Activated CD8-positive, alpha-beta memory T cell treated with anti-CD3 and anti-CD28 coated beads, Interleukin-2, amount 10 ng/mL, durations not matched to agents 7 days and 5 days (primary cell): ENCODE measurements around the gene CDC42BPA. TPM values are rescaled to one million over a fixed set of nuclear protein-coding genes. Genes with fewer than 3 reads are reported as not detected.

ENCODE experiments used
- ATAC-seq: fragments of 150-1000 bp; cut with Tn5 transposase; one replicate; pipeline ENCODE4 v1.10.0; 2021; ENCODE audit warnings: moderate library complexity
- CTCF ChIA-PET: fragments of 350-600 bp; sonication (Branson Sonifier 250); formaldehyde crosslinking; loops from one replicate; lab custom pipeline; 2021; ENCODE audit warnings: antibody characterized with exemption; lab: Charles Lee
- DNase-seq: peaks from one replicate; pipeline ENCODE4 v3.0.0-alpha.2; 2020
- H3K27ac Mint-ChIP-seq: one replicate; pipeline ENCODE4 v1.8.0; 2021; ENCODE audit warnings: mild to moderate bottlenecking, mixed read lengths
- H3K27me3 Mint-ChIP-seq: one replicate; pipeline ENCODE4 v1.8.0; 2021; ENCODE audit warnings: mixed read lengths
- H3K36me3 Mint-ChIP-seq: one replicate; pipeline ENCODE4 v1.8.0; 2021; ENCODE audit warnings: mild to moderate bottlenecking, mixed read lengths
- H3K4me1 Mint-ChIP-seq: one replicate; pipeline ENCODE4 v1.8.0; 2021; ENCODE audit warnings: mixed read lengths
- H3K4me3 Mint-ChIP-seq: one replicate; pipeline ENCODE4 v1.8.0; 2021; ENCODE audit warnings: mild to moderate bottlenecking, moderate library complexity, mixed read lengths
- H3K9me3 Mint-ChIP-seq: one replicate; pipeline ENCODE4 v1.8.0; 2022; ENCODE audit warnings: low read depth, mixed read lengths
- total RNA-seq, 2 experiments: library from RNA; stranded (reverse); gene quantifications; one replicate each; pipeline ENCODE4 v1.2.3, GENCODE V29; 2021

The CDC42BPA gene
- total RNA-seq, 2 experiments from 2014 or later = 1.3 to 2.8 TPM

DNA sequence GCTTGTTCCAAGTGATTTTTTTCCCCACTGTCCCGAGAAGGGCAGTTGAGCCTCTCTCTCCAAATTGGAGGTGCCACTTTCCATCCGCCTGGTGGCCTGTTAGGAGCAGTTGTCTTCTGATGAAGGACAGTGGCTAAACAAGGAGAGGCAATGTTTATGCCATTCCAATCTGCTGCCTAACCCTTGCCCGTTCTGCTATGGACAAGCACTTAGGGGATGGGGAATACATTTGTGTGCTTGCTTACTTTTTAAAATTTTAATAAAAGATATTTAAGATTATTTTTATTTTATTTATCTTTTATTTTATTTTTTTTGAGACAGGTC lies 366.2 kb downstream of the CDC42BPA start:
- Mint-ChIP-seq H3K27me3 (no peaks in the 10 kb centered on the region), H3K4me1 (no peaks in the 10 kb centered on the region), H3K4me3 (no peak overlapping the region), H3K36me3 (peaks cover 8% of the 10 kb centered on the region), H3K9me3 (peaks cover 8% of the 10 kb centered on the region), H3K27ac (no peak overlapping the region)
- DNase-seq (no peak), ATAC-seq (no peak)
- CTCF ChIA-PET = no interaction called here

GRCh38 chr1:226951286-226952117 lies 366.8 kb downstream of the CDC42BPA start:
- peaks cover 8% of the 10 kb centered on the region for H3K36me3 Mint-ChIP-seq
- H3K9me3 Mint-ChIP-seq = peaks cover 8% of the 10 kb centered on the region
- no peaks in the 10 kb centered on the region for H3K4me1 Mint-ChIP-seq
- H3K27ac Mint-ChIP-seq = no peak overlapping the region
- CTCF ChIA-PET = no interaction called here
- H3K4me3 Mint-ChIP-seq = no peak overlapping the region
- ATAC-seq (no peak), DNase-seq (no peak)
- no peaks in the 10 kb centered on the region for H3K27me3 Mint-ChIP-seq

- ATAC-seq (no peak), DNase-seq (no peak)
- no peaks in the 10 kb centered on the region for H3K4me1 Mint-ChIP-seq
- H3K27ac Mint-ChIP-seq = no peak overlapping the region
- CTCF ChIA-PET = no interaction called here
- H3K36me3 Mint-ChIP-seq = peaks cover 6% of the 10 kb centered on the region
- H3K9me3 Mint-ChIP-seq = peaks cover 4% of the 10 kb centered on the region
- no peak overlapping the region for H3K4me3 Mint-ChIP-seq
- no peaks in the 10 kb centered on the region for H3K27me3 Mint-ChIP-seq
Observed at GRCh38 chr1:226950871-226951270, 367.4 kb downstream of the CDC42BPA start.

- DNase-seq (no peak), ATAC-seq (no peak)
- H3K4me1 Mint-ChIP-seq = no peaks in the 10 kb centered on the region
- H3K9me3 Mint-ChIP-seq = peaks cover 4% of the 10 kb centered on the region
- peaks cover 5% of the 10 kb centered on the region for H3K36me3 Mint-ChIP-seq
- no peak overlapping the region for H3K4me3 Mint-ChIP-seq
- H3K27me3 Mint-ChIP-seq = no peaks in the 10 kb centered on the region
- CTCF ChIA-PET = no interaction called here
- no peak overlapping the region for H3K27ac Mint-ChIP-seq
Observed at GRCh38 chr1:226950316-226950715, 368.0 kb downstream of the CDC42BPA start.

DNA sequence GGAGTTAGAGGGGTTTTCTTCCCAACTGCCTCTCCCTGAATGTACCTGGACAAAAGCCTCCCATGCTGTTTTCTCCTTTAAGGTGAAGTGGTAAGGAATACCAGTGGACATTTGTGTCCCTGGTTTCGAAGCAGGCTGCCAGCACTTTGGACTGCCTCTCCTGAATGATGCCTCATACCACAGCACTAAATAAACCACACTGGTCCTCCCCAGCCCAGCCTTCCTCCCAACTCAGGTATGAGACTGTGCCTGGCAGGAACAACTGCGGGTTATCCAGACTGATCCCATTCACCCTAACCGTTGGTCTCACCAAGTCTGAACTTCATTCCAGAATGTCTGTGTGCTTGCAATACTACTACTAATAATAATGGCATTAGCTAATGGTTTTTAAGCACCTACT lies 368.9 kb downstream of the CDC42BPA start:
- no peaks in the 10 kb centered on the region for H3K4me1 Mint-ChIP-seq
- H3K4me3 Mint-ChIP-seq = no peak overlapping the region

DNA sequence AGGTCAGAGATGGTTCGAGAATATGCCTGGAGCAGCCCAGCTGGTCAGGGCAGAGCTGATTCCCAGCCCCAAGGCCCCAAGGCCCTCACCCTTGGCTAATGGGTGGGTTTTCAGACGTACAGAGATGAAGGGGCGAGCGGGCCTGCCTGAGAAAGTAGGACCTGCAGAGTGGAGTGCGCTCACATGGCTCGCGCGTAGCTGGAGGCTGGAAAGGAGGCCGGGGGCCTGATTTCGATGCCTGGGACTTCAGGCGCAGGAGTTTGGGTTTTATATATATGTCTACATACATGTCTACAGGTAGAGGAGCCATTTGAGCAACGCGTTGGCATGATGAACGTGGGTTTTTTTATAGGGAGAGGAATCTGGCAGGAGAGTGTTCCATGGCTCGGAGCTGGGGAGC lies 369.3 kb downstream of the CDC42BPA start:
- Mint-ChIP-seq H3K36me3 (no peaks in the 10 kb centered on the region), H3K27ac (no peak overlapping the region), H3K27me3 (no peaks in the 10 kb centered on the region), H3K9me3 (no peaks in the 10 kb centered on the region), H3K4me3 (no peak overlapping the region), H3K4me1 (no peaks in the 10 kb centered on the region)
- ATAC-seq = no peak
- no peak for DNase-seq
- CTCF ChIA-PET = no interaction called here

More for the DNA sequence above, 368.9 kb downstream of the CDC42BPA start:
- CTCF ChIA-PET = no interaction called here
- ATAC-seq = no peak
- Mint-ChIP-seq H3K27me3 (no peaks in the 10 kb centered on the region), H3K9me3 (no peaks in the 10 kb centered on the region), H3K27ac (no peak overlapping the region), H3K36me3 (no peaks in the 10 kb centered on the region)
- DNase-seq = no peak

DNA sequence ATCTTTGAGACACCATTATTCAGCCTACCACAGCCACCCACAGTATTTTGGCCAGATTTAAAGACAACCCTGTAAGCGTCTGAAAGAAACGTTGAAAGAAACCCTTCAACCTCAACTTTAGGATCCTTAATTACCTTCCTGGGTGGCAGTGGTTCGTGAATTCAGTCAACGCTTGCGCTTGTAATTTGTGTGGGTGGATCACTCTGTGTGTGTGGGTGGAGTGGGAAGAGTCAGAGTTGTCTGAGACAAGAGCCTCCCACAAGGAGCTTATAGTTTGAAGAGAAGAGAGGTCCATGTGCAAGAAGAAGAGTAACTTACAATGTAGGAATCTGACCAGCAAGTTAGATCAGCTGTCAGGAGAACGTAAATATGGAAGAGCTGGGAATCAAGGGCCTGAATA lies 369.8 kb downstream of the CDC42BPA start:
- no peaks in the 10 kb centered on the region for H3K36me3 Mint-ChIP-seq
- CTCF ChIA-PET = no interaction called here
- no peak overlapping the region for H3K27ac Mint-ChIP-seq
- no peaks in the 10 kb centered on the region for H3K9me3 Mint-ChIP-seq
- H3K27me3 Mint-ChIP-seq = no peaks in the 10 kb centered on the region
- H3K4me1 Mint-ChIP-seq = no peaks in the 10 kb centered on the region
- ATAC-seq = no peak
- DNase-seq = no peak
- no peak overlapping the region for H3K4me3 Mint-ChIP-seq

DNA sequence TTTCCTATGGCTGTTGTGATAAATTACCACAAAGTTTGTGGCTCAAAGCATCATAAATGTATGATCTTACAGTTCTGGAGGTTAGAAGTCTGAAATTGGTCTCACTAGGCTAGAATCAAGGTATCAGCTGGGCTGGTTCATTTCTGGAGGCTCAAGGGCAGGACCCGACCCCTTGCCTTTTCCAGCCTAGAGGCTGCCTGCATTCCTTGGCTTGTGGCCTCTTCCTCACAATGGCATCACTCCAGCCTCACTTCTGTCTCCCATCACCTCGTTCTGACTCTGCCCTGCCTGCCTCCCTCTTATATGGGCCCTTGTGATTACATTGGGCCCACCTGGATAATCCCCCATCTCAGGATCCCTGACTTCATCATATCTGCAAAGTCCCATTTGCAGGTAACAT lies 370.2 kb downstream of the CDC42BPA start:
- Mint-ChIP-seq H3K4me3 (no peak overlapping the region), H3K27ac (no peak overlapping the region), H3K4me1 (peaks cover 2% of the 10 kb centered on the region), H3K36me3 (no peaks in the 10 kb centered on the region), H3K9me3 (no peaks in the 10 kb centered on the region), H3K27me3 (no peaks in the 10 kb centered on the region)
- DNase-seq = no peak
- no peak for ATAC-seq
- CTCF ChIA-PET = interaction anchor here (1.0 kb wide), 1 partner anchor 10 kb away, joined by 3 read pairs; no protein-coding TSS in a partner anchor

DNA sequence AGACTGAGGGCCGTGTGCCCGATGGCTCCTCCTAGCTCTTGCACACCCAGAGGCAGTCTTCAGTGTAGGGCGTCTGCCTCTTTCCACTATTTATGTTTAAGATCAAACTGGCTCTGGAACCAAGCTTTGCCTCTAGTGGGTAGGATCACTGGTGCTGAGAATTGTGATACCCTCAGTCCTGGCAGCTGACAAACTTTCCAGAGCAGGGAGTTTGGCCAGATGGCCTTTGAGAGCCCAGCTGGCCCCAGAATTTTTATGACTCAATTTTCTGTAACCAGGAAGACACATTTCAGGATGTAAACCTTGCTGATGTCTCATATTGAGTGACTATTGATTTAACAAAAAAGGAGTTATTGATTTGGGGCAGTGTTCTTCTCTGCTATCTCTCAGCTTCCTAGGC lies 371.5 kb downstream of the CDC42BPA start:
- Mint-ChIP-seq H3K9me3 (no peaks in the 10 kb centered on the region), H3K4me3 (no peak overlapping the region), H3K27me3 (no peaks in the 10 kb centered on the region), H3K27ac (no peak overlapping the region), H3K4me1 (peaks cover 4% of the 10 kb centered on the region), H3K36me3 (no peaks in the 10 kb centered on the region)
- CTCF ChIA-PET = interaction anchor here (1.0 kb wide), 1 partner anchor 9 kb away, joined by 3 read pairs; no protein-coding TSS in a partner anchor
- DNase-seq (no peak), ATAC-seq (no peak)

DNA sequence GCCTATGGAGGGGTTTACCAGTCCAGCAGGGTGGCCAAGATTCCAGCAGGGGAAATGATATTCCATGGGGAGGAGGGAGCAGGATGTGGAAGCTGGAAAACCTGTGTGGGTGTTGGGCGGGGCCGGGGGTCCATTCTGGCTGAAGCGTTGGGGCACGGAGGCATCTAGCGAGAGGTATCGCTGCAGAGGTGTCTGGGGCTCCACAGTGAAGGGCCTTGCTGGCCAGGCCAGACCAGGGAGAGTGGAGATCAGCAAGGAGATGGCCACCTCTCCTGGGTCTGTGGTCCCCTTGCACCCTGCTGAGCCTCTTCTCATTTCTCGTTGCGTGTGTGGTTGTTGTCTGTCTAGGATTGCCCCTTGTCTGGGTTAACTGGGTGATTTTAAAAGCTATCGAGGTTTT lies 372.0 kb downstream of the CDC42BPA start:
- peaks cover 6% of the 10 kb centered on the region for H3K4me1 Mint-ChIP-seq
- H3K27me3 Mint-ChIP-seq = no peaks in the 10 kb centered on the region
- no peaks in the 10 kb centered on the region for H3K9me3 Mint-ChIP-seq
- no peak overlapping the region for H3K4me3 Mint-ChIP-seq
- no peak overlapping the region for H3K27ac Mint-ChIP-seq
- CTCF ChIA-PET = no interaction called here
- DNase-seq (no peak), ATAC-seq (no peak)
- H3K36me3 Mint-ChIP-seq = peaks cover 1% of the 10 kb centered on the region

GRCh38 chr1:226945858-226946245 lies 372.4 kb downstream of the CDC42BPA start:
- Mint-ChIP-seq H3K27me3 (no peaks in the 10 kb centered on the region), H3K9me3 (no peaks in the 10 kb centered on the region), H3K27ac (no peak overlapping the region), H3K4me3 (no peak overlapping the region), H3K4me1 (peaks cover 10% of the 10 kb centered on the region), H3K36me3 (peaks cover 1% of the 10 kb centered on the region)
- DNase-seq = no peak
- CTCF ChIA-PET = no interaction called here
- ATAC-seq = no peak

DNA sequence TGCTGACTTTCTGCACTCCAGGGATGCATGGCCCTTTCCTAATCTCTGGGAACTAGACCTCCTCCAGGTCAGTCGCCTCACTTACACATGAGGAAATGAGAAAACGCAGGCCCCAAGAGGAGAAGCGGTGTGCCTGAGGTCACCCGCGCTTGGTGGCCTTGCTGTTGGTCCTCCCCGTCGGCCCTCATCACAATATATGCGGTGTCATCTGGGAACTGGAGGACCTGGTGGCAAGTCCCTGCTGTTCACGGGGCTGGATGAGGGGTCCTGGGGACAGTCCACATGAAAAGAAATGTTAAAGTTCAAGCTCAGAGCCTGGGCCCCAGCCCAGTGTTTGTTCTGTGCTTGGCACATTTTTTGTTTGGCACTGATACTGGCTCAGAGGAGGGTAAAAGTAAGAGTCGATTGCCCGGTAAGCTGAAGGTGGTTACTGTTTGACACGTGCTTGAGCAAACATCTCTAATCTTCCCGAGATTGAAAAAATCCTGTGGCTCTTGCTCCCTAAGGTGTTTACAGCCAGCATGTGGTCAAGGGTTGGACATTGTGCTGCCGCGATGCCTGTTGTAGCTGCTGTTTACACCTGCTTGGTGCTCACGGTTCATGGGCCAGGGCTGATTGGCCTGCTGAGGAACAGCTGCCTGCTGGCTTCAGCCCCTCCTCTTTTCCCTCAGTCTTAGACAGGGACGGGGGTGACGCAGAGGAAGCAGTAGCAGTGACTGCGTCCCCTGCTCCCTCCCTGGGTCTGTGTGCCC lies 373.0 kb downstream of the CDC42BPA start:
- H3K4me1 Mint-ChIP-seq = peaks cover 14% of the 10 kb centered on the region
- CTCF ChIA-PET = no interaction called here
- H3K27me3 Mint-ChIP-seq = no peaks in the 10 kb centered on the region
- DNase-seq (no peak), ATAC-seq (no peak)
- H3K9me3 Mint-ChIP-seq = no peaks in the 10 kb centered on the region
- H3K4me3 Mint-ChIP-seq = no peak overlapping the region
- no peak overlapping the region for H3K27ac Mint-ChIP-seq
- peaks cover 1% of the 10 kb centered on the region for H3K36me3 Mint-ChIP-seq

DNA sequence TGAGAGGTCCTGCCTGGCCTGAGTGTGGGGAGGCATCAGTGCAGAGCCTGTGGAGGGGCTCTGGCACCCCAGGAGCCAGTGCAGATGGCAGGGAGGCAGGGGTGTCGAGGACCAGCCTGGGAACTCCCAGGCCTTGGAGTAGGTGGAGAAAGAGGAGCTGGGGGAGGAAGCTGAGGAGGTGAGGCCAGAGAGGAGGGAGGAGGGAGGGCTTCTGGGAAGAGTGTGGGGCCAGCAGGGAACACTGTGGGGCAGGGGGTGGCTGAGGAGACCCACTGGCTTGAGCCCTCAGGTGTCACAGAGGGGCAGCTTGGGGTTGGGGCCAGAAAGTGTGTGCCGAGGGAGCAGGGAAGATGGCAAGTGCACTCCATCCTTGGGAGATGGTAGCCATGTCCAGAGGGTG lies 374.4 kb downstream of the CDC42BPA start:
- ATAC-seq (no peak), DNase-seq (no peak)
- no peaks in the 10 kb centered on the region for H3K27me3 Mint-ChIP-seq
- no peaks in the 10 kb centered on the region for H3K9me3 Mint-ChIP-seq
- CTCF ChIA-PET = no interaction called here
- peaks cover 14% of the 10 kb centered on the region for H3K4me1 Mint-ChIP-seq
- H3K4me3 Mint-ChIP-seq = no peak overlapping the region
- no peak overlapping the region for H3K27ac Mint-ChIP-seq
- peaks cover 1% of the 10 kb centered on the region for H3K36me3 Mint-ChIP-seq

- Mint-ChIP-seq H3K4me3 (no peak overlapping the region), H3K36me3 (peaks cover 1% of the 10 kb centered on the region), H3K9me3 (no peaks in the 10 kb centered on the region), H3K27ac (no peak overlapping the region), H3K27me3 (no peaks in the 10 kb centered on the region), H3K4me1 (peaks cover 22% of the 10 kb centered on the region)
- ATAC-seq = no peak
- CTCF ChIA-PET = no interaction called here
- DNase-seq = no peak
Observed at GRCh38 chr1:226943156-226943555, 375.1 kb downstream of the CDC42BPA start.
